ENCODE results near the gene MAPK7. TPM values are rescaled to one million over a fixed set of nuclear protein-coding genes. Genes with fewer than 3 reads are reported as not detected.

Gene MAPK7
- total RNA-seq, 1 donor from 2014 or later = 25.1 TPM

DNA sequence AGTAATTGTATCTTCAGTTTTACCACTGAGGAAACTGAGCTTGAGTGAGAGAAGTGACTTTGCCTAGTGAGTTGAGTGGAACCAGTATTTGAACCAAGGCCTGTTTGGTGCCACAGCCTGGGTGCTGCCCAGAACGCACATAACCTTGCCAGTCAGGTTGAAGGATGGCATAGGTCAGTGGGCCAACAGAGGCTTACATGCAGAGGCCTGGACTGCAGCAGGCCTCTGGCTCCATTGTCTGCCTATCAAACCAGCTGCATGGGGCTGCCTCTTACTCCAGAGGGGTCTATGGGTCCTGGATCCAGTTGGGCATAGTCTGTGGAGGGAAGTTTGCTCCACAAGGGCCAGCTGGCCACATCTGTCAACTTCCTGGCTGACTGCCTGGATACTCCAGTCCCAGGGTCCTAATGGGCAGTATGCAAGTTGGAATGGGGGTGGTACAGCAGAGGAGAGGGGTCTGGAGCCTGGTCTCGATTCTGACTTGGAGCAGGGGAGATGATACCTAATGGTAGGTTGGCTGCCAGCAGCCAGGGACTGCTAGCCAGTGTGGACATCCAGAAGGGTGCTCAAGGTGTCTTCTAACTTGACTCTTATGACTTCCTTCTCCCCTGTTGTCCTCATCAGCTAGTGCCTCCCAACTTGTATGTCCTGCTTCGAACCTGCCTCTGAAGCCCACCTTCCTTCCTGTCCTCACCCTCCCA is 21.6 kb downstream of the MAPK7 start:
- Histone ChIP-seq H3K36me3 (ENCODE audit: insufficient read depth, low read length) (no peaks in the 10 kb centered on the region), H3K4me3 (ENCODE audit: insufficient read depth, low read depth, low read length) (no peak overlapping the region), H3K79me2 (ENCODE audit: insufficient read depth, low read length) (no peaks in the 10 kb centered on the region), H3K4me2 (ENCODE audit: low read length) (no peak overlapping the region), H4K20me1 (ENCODE audit: insufficient read depth, low read length) (no peaks in the 10 kb centered on the region), H3K4me1 (ENCODE audit: insufficient read depth, low read length) (peaks cover 3% of the 10 kb centered on the region), H3K9me3 (ENCODE audit: insufficient read depth, low read depth, low read length) (no peaks in the 10 kb centered on the region), H3K27ac (ENCODE audit: low read depth, low read length) (no peak overlapping the region), H2AFZ (ENCODE audit: low read depth, low read length) (no peak overlapping the region), H3K27me3 (ENCODE audit: insufficient read depth, low read length) (no peaks in the 10 kb centered on the region), H3K9ac (ENCODE audit: low read length) (no peak overlapping the region)
- Mint-ChIP-seq H3K4me3 (ENCODE audit: unreplicated experiment) (no peak overlapping the region), H3K27ac (ENCODE audit: unreplicated experiment) (no peak overlapping the region), H3K9me3 (ENCODE audit: unreplicated experiment) (no peaks in the 10 kb centered on the region), H3K4me1 (ENCODE audit: low read depth, unreplicated experiment) (peaks cover 3% of the 10 kb centered on the region), H3K27me3 (ENCODE audit: low read depth, unreplicated experiment) (peaks cover 12% of the 10 kb centered on the region), H3K36me3 (ENCODE audit: low read depth, unreplicated experiment) (no peaks in the 10 kb centered on the region)
- DNase-seq (ENCODE audit: low read depth) (no peak), FAIRE-seq (no peak)
- TF ChIP-seq, protein P1, sequence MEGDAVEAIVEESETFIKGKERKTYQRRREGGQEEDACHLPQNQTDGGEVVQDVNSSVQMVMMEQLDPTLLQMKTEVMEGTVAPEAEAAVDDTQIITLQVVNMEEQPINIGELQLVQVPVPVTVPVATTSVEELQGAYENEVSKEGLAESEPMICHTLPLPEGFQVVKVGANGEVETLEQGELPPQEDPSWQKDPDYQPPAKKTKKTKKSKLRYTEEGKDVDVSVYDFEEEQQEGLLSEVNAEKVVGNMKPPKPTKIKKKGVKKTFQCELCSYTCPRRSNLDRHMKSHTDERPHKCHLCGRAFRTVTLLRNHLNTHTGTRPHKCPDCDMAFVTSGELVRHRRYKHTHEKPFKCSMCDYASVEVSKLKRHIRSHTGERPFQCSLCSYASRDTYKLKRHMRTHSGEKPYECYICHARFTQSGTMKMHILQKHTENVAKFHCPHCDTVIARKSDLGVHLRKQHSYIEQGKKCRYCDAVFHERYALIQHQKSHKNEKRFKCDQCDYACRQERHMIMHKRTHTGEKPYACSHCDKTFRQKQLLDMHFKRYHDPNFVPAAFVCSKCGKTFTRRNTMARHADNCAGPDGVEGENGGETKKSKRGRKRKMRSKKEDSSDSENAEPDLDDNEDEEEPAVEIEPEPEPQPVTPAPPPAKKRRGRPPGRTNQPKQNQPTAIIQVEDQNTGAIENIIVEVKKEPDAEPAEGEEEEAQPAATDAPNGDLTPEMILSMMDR (IDR thresholded peaks at IDR 0.05; ENCODE audit: insufficient read depth, low read depth, low read length) = no peak
- TF ChIP-seq EZH2 (IDR thresholded peaks at IDR 0.05; ENCODE audit: insufficient read depth, low read length) = no peak

DNA sequence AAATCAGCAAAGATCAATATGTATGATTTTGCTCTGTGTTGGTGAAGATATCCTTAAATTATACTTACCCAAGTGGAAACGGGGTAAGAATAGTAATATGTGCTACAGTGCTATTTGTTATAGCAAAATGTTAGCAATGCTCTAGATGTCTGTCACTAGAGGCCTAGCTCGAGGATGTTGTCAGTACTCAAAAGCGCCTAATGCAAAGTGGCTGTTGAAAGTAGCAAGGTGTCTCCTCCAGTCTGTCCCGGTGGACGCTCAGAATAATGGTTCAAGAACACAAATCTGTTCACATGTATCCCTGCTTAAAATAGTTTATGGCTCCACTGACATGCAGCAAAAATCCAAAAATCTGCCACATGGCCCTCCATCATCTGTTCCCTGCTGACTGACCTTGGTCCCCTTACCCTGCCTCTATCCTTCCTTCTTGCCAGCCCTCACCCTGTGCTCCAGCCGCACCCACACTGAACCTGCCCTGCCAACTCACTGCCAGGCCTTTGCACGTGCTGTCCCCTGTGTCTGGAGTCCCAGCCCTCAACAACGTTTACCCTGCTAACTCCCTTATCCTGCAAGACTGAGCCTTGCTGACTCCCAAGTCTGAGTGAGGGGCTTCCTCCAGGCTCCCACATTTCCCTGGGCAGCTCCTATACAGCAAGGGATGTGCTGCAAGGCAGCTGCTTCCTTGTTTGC is 23.2 kb downstream of the MAPK7 start:
- no peaks in the 10 kb centered on the region for H3K36me3 ChIP-seq (ENCODE audit: insufficient read depth, low read length)
- H3K9ac ChIP-seq (ENCODE audit: low read length) = no peak overlapping the region
- no peak overlapping the region for H3K4me3 Mint-ChIP-seq (ENCODE audit: unreplicated experiment)
- H3K27ac Mint-ChIP-seq (ENCODE audit: unreplicated experiment) = no peak overlapping the region
- H3K4me3 ChIP-seq (ENCODE audit: insufficient read depth, low read depth, low read length) = no peak overlapping the region
- no peaks in the 10 kb centered on the region for H3K79me2 ChIP-seq (ENCODE audit: insufficient read depth, low read length)
- H3K4me1 ChIP-seq (ENCODE audit: insufficient read depth, low read length) = peaks cover 3% of the 10 kb centered on the region
- no peaks in the 10 kb centered on the region for H3K9me3 ChIP-seq (ENCODE audit: insufficient read depth, low read depth, low read length)
- H3K9me3 Mint-ChIP-seq (ENCODE audit: unreplicated experiment) = no peaks in the 10 kb centered on the region
- no peak overlapping the region for H3K27ac ChIP-seq (ENCODE audit: low read depth, low read length)
- no peaks in the 10 kb centered on the region for H3K36me3 Mint-ChIP-seq (ENCODE audit: low read depth, unreplicated experiment)
- no peak overlapping the region for H2AFZ ChIP-seq (ENCODE audit: low read depth, low read length)
- peaks cover 3% of the 10 kb centered on the region for H3K4me1 Mint-ChIP-seq (ENCODE audit: low read depth, unreplicated experiment)
- TF ChIP-seq, protein P1 (IDR thresholded peaks at IDR 0.05; ENCODE audit: insufficient read depth, low read depth, low read length) = no peak
- TF ChIP-seq EZH2 (IDR thresholded peaks at IDR 0.05; ENCODE audit: insufficient read depth, low read length) = no peak
- no peak overlapping the region for H3K4me2 ChIP-seq (ENCODE audit: low read length)
- no peak for DNase-seq (ENCODE audit: low read depth)
- FAIRE-seq = no peak
- H3K27me3 ChIP-seq (ENCODE audit: insufficient read depth, low read length) = no peaks in the 10 kb centered on the region
- no peaks in the 10 kb centered on the region for H4K20me1 ChIP-seq (ENCODE audit: insufficient read depth, low read length)
- peaks cover 16% of the 10 kb centered on the region for H3K27me3 Mint-ChIP-seq (ENCODE audit: low read depth, unreplicated experiment)

DNA sequence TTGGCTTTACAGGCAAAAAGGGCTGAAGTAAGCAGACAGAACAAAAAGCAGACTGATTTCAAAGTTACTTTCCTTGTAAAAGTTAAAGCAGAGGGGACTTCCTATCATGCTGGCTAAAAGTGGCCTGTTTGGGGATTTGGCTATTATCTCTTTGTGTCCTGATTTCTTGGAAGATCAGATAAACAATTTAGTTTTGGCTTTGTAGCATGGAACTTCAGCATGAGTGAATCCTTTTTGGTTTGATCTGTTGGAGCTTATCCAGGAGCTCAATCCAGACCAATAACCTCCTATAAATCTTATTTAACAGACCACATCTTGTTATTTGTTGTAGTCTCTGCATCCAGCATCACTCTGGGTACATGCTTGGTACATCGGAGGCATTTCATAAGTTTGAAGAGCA is 23.9 kb downstream of the MAPK7 start:
- Histone ChIP-seq H3K27me3 (ENCODE audit: insufficient read depth, low read length) (no peaks in the 10 kb centered on the region), H4K20me1 (ENCODE audit: insufficient read depth, low read length) (no peaks in the 10 kb centered on the region), H3K4me3 (ENCODE audit: insufficient read depth, low read depth, low read length) (no peak overlapping the region), H3K27ac (ENCODE audit: low read depth, low read length) (no peak overlapping the region), H3K4me1 (ENCODE audit: insufficient read depth, low read length) (peaks cover 3% of the 10 kb centered on the region), H2AFZ (ENCODE audit: low read depth, low read length) (no peak overlapping the region), H3K36me3 (ENCODE audit: insufficient read depth, low read length) (no peaks in the 10 kb centered on the region), H3K9me3 (ENCODE audit: insufficient read depth, low read depth, low read length) (no peaks in the 10 kb centered on the region), H3K9ac (ENCODE audit: low read length) (no peak overlapping the region), H3K79me2 (ENCODE audit: insufficient read depth, low read length) (no peaks in the 10 kb centered on the region), H3K4me2 (ENCODE audit: low read length) (no peak overlapping the region)
- DNase-seq (ENCODE audit: low read depth) (no peak), FAIRE-seq (no peak)
- TF ChIP-seq, protein P1 (IDR thresholded peaks at IDR 0.05; ENCODE audit: insufficient read depth, low read depth, low read length) = no peak
- TF ChIP-seq EZH2 (IDR thresholded peaks at IDR 0.05; ENCODE audit: insufficient read depth, low read length) = no peak
- no peak overlapping the region for H3K27ac Mint-ChIP-seq (ENCODE audit: unreplicated experiment)
- no peak overlapping the region for H3K4me3 Mint-ChIP-seq (ENCODE audit: unreplicated experiment)
- peaks cover 16% of the 10 kb centered on the region for H3K27me3 Mint-ChIP-seq (ENCODE audit: low read depth, unreplicated experiment)
- H3K36me3 Mint-ChIP-seq (ENCODE audit: low read depth, unreplicated experiment) = no peaks in the 10 kb centered on the region
- peaks cover 3% of the 10 kb centered on the region for H3K4me1 Mint-ChIP-seq (ENCODE audit: low read depth, unreplicated experiment)
- H3K9me3 Mint-ChIP-seq (ENCODE audit: unreplicated experiment) = no peaks in the 10 kb centered on the region
